Coronary artery (tissue), 2 donors: ENCODE measurements around the gene NFIB.

Source experiments
- DNase-seq: peaks from one replicate; pipeline ENCODE4 v3.0.0-alpha.2; 2017; ENCODE audit warnings: low spot score
- H3K27ac ChIP-seq, 2 donors: fragments of 200-600 bp; sonication (generic); one replicate each; pipeline ENCODE4 v1.5.1; 2016 to 2019
- H3K4me3 ChIP-seq: fragments of 200-600 bp; sonication (generic); 2 replicates; pipeline ENCODE4 v1.5.1; 2016; ENCODE audit warnings: mild to moderate bottlenecking, moderate library complexity
- TF ChIP-seq, protein P1 (sequence below): fragments of 200-600 bp; sonication (generic); IDR thresholded peaks from one replicate; pipeline ENCODE4 v1.5.1; 2019; ENCODE audit warnings: antibody characterized with exemption

NFIB gene

DNA sequence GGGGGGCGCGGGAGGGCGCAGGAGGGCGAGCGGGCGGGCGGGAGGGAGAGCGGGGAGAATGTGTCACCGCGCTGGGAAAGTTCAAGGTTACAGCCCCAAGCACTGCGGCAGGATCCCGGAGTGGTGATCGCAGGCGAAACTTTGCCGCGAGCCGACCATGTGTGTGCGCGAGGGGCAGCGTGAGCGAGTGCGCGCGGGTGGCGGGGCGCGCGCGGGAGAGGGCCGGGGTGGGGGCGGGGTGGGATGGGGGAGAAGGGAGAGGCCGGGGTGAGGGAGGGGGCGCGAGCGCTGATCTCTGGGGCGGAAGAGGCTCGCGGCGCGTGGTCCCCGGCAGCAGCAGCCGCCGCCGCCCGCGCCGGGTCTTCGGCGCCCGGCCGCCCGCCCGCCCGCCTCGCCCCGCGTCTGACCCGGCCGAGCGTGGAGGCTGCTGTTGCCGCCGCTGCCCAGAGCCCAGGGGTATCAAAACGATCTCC lies at the start of gene NFIB:
NFIB (minus strand) TSS at position 191 of the 473 bp plus-strand sequence. CDS start 630 bp downstream, outside the sequence.
- no peak for DNase-seq
- peak within 1 kb of the TSS; percentile 95 for H3K4me3 ChIP-seq
- TF ChIP-seq, protein P1, sequence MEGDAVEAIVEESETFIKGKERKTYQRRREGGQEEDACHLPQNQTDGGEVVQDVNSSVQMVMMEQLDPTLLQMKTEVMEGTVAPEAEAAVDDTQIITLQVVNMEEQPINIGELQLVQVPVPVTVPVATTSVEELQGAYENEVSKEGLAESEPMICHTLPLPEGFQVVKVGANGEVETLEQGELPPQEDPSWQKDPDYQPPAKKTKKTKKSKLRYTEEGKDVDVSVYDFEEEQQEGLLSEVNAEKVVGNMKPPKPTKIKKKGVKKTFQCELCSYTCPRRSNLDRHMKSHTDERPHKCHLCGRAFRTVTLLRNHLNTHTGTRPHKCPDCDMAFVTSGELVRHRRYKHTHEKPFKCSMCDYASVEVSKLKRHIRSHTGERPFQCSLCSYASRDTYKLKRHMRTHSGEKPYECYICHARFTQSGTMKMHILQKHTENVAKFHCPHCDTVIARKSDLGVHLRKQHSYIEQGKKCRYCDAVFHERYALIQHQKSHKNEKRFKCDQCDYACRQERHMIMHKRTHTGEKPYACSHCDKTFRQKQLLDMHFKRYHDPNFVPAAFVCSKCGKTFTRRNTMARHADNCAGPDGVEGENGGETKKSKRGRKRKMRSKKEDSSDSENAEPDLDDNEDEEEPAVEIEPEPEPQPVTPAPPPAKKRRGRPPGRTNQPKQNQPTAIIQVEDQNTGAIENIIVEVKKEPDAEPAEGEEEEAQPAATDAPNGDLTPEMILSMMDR: no peak
- peak within 1 kb of the TSS; percentile 96 to 100 for H3K27ac ChIP-seq

DNA sequence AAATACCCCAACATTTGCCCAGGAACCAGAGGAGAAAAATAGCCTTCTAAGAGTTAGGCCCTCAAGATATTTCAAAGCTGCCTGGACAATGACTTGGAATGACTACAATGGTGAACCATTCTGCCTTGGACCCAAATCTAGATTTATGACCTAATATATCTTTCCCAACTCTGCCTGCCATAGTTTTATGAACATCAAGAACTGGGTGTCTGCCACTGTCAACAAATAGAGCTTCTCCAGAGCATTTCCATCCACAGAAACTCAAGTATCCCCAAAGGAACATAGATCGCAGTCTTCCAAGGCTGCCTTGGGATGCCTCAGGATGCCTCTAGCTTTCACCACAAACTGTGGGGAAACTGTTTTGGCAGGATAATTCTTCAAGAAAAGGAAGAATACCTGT lies 48.2 kb upstream of the NFIB start:
- DNase-seq: no peak
- H3K27ac ChIP-seq: peak overlapping the region; percentile 23 to 32
- no peak overlapping the region for H3K4me3 ChIP-seq
- TF ChIP-seq, protein P1: no peak

DNA sequence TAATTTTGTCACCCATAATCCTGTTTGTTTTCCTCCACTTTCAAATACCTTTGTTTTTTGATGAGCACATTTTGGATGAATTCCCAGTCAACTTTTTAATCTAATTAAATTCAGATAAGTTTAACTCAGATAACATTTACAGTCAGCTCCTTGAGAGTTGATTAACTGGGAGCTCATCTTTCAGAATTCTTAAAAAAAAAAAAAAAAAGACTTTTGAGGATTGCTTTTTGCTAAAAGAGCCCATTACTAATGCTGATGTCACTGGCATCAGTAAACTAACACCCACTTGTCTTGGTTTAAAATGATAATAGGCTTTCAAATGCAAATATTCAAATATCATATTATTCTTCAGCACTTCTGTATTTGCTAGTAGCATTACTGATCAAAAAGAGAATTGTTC lies 47.1 kb upstream of the NFIB start:
- TF ChIP-seq, protein P1: no peak
- DNase-seq: no peak
- H3K4me3 ChIP-seq: no peak overlapping the region
- H3K27ac ChIP-seq: no peak overlapping the region

DNA sequence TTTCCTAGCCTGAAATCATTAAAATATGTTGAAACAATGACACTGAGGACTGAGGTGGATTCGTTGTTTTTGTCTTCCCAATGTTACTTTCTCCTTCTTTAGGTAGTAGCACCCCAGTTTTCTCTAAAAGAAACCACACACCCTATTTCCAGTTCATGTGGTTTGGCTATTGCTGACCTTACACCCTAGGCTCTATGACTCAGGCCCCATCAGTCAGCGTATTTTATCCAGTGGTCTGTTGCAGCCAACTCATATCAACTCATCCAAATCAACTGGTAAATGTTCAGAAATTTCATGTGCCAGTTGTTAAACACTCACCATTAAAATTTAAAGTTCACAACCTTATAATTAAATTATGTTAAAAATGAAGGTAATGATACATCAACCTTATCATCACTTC lies 44.6 kb upstream of the NFIB start:
- no peak overlapping the region for H3K27ac ChIP-seq
- no peak overlapping the region for H3K4me3 ChIP-seq
- no peak for DNase-seq
- TF ChIP-seq, protein P1: no peak

DNA sequence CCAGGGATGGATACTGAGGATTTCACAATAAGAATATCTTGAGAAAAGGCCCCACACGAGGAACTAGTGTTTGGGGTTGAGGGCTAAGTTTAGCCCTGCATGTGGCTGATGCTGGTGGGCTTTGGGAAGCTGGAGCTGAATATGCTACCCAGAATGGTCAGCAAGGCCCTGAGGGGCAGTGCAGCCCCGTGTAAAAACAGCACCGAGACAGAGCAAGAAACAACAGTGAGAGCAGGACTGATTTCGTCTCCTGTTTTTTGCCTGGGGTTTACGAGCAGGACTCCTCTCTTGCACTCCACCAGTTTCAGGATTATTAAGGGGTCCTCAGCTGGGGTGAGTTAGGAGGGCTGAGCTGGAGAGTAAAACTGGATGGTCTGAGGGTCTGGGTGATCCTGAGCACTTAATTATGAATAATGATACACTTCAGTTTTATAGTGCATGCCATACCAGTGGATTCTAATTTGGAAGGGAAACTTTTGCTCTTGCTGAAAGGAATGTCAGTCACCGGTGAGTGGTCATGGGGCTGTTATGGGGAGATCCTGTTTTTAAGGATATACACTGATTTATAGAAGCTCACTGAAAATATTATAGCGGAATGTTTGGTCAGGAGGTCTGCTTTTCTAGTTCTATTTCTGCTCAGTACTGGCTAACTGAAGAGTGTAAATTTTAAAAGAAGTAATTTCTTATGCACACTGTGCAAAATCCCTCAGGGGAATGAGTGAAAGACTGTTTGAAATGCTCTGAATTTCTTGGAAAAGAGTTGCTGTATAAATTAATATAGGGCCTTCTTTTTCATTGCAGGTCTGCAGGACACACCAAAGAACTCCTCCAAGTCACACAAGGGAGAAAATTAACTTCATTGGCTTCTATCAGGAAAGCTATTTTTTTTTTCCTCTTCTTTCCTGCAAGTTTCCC lies 42.7 kb upstream of the NFIB start:
- TF ChIP-seq, protein P1: no peak
- no peak for DNase-seq
- Histone ChIP-seq H3K27ac (peak overlapping the region; percentile 67 to 86), H3K4me3 (peak overlapping the region; percentile 34)

DNA sequence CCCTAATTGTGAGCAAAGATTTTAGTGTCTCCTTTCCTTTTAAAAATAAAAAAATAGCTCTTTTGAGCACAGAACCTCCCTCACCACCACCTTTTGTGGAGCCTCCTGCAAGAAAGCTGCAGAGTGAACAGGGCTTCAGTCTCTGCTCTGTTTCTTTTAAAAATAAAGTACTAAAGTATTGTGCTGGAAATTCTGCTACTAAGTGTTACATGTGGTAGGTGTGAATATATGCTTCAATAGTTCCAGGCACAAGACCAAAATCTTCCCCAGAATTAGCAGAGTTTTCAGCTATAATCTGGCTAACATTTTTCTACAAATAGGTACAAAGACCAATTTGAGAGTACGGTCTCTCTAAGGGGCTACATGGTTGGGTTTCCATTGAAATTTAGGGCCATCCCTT lies 40.3 kb upstream of the NFIB start:
- peak overlapping the region; percentile 54 to 92 for H3K27ac ChIP-seq
- DNase-seq: no peak
- no peak overlapping the region for H3K4me3 ChIP-seq
- TF ChIP-seq, protein P1: no peak
